ENCODE data around the gene GOLGA6L1.

GRCh38 chr15:23083115-23083514 is 53.5 kb downstream of the GOLGA6L1 start:
- TF ChIP-seq CTCF (IDR thresholded peaks at IDR 0.05) (no peak), POLR2A (IDR thresholded peaks at IDR 0.05) (no peak), EP300 (IDR thresholded peaks at IDR 0.05) (no peak)
